GM12865 (cell line): ENCODE measurements around the gene ERMN.

Experiments used
- DNase-seq: peaks from one replicate; pipeline ENCODE4 v3.0.0; 2010; ENCODE audit warnings: low read depth
- H3K4me3 ChIP-seq: 2 replicates; pipeline ENCODE4 v1.5.1; 2011; ENCODE audit warnings: mild to moderate bottlenecking, low read depth, low read length, control low read depth
- CTCF ChIP-seq: IDR thresholded peaks from 2 replicates; pipeline ENCODE4 v1.5.1; 2011; ENCODE audit warnings: low read length, control low read depth, low read depth, inconsistent platforms; ENCODE audit not compliant: insufficient read depth; ENCODE audit errors: missing control alignments

ERMN gene

DNA sequence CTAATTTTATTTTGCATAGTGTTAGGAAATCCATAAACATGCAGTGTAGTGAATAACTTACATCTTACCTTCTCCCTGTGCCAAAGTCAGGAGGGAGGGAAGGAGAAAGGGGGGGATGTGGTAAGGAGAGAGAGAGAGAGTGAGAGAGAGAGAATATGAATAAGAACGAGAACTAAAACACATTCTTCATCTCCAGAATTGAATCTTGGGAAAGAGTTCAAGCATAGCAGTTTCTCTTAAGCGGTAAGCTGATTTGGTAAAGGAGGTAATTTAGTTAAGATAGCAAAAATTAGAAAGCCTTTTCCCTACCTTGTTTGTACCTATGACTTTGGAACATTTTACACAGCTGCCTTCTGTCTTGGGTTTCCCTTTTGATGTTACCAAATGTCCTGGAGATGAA lies 15.7 kb downstream of the ERMN start:
- no peak for TF ChIP-seq CTCF
- DNase-seq: no peak
- no peak overlapping the region for H3K4me3 ChIP-seq

- no peak for DNase-seq
- no peak overlapping the region for H3K4me3 ChIP-seq
- peak; percentile 16 for TF ChIP-seq CTCF
Measured at GRCh38 chr2:157307021-157307420, 18.6 kb downstream of the ERMN start.

DNA sequence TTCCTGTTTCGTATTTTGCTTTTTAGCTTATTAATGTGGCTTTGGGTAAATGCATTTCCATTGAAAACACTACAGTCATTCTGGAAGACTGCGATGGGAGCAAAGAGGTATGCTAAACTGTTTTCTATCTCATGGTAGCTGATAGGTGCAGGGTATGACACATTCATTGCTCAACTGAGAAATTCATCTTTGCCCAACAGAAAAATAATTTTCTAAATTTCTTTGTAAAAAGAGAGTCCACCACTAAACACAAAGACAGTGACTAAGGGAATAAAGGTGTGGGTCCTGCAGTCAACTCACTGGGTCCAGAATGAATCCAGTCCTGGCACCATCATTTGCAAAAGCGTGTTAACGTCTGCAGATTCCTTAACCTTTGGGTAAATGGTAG lies 19.9 kb downstream of the ERMN start:
- H3K4me3 ChIP-seq: no peak overlapping the region
- TF ChIP-seq CTCF: no peak
- no peak for DNase-seq

DNA sequence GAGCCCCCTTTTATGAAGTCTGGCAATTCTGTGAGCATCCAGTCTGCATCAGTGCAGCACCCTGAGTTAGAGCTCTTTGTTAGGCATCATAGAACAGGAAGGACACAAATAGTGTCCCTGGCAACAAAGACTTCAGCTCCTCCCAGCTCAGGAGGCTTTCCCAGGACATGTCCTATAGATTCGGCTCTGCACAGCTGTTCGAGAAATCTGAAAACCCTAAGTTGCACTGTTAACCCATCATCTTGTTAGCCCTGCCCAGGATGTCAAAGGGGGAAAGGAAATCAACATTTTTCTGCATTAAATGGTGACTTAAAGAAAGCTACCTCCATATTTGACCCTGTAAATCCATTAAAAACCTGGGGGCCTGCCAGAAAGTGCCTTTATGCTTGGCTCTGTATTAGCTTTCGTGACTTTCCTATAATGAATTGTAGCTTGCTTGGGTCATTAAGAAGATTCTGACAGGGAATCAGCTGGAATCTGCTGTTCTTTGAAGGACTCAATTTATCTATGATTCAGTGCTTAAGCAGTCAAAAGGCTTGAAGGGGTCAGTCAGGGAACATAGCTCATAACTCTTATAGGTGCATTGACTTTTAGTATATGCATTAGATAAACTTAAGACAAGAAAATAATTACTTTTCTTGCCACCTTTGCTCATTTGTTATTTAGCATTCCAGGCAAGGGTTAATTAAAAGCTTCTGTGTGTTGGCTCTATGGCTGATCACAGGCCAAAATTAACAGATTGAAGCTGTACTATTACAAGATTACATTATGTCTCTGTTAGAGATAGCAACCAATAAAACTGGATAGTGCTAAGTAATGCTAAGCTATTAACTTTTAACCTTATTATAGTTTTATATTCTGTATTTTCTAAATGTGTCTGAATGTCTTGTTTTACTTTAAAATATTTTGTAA lies 20.6 kb downstream of the ERMN start:
- DNase-seq: peak; percentile 16
- H3K4me3 ChIP-seq: no peak overlapping the region
- TF ChIP-seq CTCF: no peak

DNA sequence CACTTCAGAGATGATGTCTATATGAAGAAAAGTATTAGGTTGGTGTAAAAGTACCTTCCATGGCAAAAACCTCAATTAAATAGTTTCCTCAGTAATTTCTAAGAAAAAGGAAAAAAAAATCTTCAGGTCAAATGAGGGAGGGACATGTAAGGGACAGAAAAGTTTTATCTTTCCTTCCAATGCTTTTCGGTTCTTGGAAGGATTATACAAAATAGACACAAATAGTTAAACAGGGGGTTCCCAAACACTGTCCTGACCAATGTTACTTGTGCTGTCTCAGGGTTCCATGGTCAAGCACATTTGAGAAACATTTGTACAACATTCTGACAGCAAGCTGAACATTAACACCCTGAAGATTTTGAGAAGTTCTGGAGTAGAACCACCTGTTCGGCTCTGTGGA lies 22.0 kb downstream of the ERMN start:
- DNase-seq: no peak
- TF ChIP-seq CTCF: no peak
- H3K4me3 ChIP-seq: no peak overlapping the region

GRCh38 chr2:157302492-157303099 lies 23.0 kb downstream of the ERMN start:
- TF ChIP-seq CTCF: peak; percentile 60
- DNase-seq: peak; percentile 51
- no peak overlapping the region for H3K4me3 ChIP-seq

DNA sequence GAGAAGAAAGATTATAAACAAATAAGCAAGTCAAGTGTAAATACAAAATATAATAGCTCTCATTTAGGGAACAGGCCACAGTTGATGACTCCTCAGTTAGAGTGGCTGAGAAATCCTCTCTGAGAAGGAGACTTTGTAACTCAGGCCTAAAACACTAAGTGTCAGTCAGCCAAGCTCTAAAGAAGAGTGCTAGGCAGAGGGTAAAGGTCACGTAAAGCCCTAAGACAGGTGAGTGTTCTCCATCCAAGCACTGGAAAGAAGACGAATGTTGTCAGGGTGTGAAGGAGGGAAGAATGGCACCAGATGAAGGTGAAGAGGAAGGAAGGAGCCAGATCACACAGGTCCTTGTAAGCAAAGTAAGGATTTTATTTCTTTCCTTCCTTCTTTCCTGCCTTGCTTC lies 24.3 kb downstream of the ERMN start:
- no peak for DNase-seq
- H3K4me3 ChIP-seq: no peak overlapping the region
- no peak for TF ChIP-seq CTCF
